Measurements from ENCODE around the gene FAM169A. TPM values are rescaled to one million over a fixed set of nuclear protein-coding genes. Genes with fewer than 3 reads are reported as not detected.

Gene FAM169A
- total and polyA plus RNA-seq, 2 experiments from 2014 or later = 16.9 to 97.7 TPM

DNA sequence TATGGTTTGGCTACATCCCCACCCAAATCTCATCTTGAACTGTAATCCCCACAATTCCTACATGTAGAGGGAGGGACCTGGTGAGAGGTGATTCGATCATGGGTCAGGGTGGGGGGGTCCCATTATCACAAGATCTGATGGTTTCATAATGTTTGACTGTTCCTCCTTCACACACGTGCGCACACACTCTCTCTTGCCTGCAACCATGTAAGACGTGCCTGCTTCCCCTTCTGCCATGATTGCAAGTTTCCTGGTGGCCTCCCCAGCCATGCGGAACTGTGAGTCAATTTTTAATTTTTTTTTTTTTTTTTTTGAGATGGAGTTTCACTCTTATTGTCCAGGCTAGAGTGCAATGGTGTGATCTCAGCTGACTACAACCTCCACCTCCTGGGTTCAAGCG is 27.0 kb downstream of the FAM169A start:
- peaks cover 38% of the 10 kb centered on the region for H3K4me1 ChIP-seq (ENCODE audit: insufficient read depth)
- no peak overlapping the region for H3K4me3 ChIP-seq
- H3K27me3 Mint-ChIP-seq (ENCODE audit: insufficient read depth, low read depth, poor library complexity) = peaks cover 5% of the 10 kb centered on the region
- no peak overlapping the region for H3K4me3 Mint-ChIP-seq
- peaks cover 35% of the 10 kb centered on the region; the same call in 1 of the 2 replicates for H3K36me3 ChIP-seq (ENCODE audit: insufficient read depth)
- H2AFZ ChIP-seq = no peak overlapping the region
- H3K27ac ChIP-seq (ENCODE audit: low read depth) = 0 out of 2 replicates have a peak overlapping the region, but pooled peaks have one; percentile 27
- H3K27me3 ChIP-seq (ENCODE audit: insufficient read depth) = no peaks in the 10 kb centered on the region
- no peaks in the 10 kb centered on the region; the same call in 1 of the 2 replicates for H3F3A ChIP-seq (replicated peaks; ENCODE audit: low read depth)
- peaks cover 95% of the 10 kb centered on the region for H3K79me2 ChIP-seq (replicated peaks; ENCODE audit: insufficient read depth)
- H4K20me1 ChIP-seq (replicated peaks; ENCODE audit: insufficient read depth) = peaks cover 27% of the 10 kb centered on the region
- no peak for TF ChIP-seq POLR2AphosphoS5 (IDR thresholded peaks at IDR 0.05; ENCODE audit: low read depth)
- no peak for TF ChIP-seq CREB1 (CRISPR knock-in tag; IDR thresholded peaks at IDR 0.05; ENCODE audit: low read depth)
- TF ChIP-seq JUNB (IDR thresholded peaks at IDR 0.05; ENCODE audit: unreplicated experiment) = no peak
- TF ChIP-seq, protein P1, sequence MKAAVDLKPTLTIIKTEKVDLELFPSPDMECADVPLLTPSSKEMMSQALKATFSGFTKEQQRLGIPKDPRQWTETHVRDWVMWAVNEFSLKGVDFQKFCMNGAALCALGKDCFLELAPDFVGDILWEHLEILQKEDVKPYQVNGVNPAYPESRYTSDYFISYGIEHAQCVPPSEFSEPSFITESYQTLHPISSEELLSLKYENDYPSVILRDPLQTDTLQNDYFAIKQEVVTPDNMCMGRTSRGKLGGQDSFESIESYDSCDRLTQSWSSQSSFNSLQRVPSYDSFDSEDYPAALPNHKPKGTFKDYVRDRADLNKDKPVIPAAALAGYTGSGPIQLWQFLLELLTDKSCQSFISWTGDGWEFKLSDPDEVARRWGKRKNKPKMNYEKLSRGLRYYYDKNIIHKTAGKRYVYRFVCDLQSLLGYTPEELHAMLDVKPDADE (IDR thresholded peaks at IDR 0.05) = no peak
- TF ChIP-seq EZH2 (IDR thresholded peaks at IDR 0.05; ENCODE audit: low read depth, unreplicated experiment) = no peak
- TF ChIP-seq ZNF331 (CRISPR knock-in tag; IDR thresholded peaks at IDR 0.05; ENCODE audit: low read depth) = no peak
- TF ChIP-seq NANOG (IDR thresholded peaks at IDR 0.05; ENCODE audit: borderline replicate concordance) = no peak
- TF ChIP-seq EZH2phosphoT487 (IDR thresholded peaks at IDR 0.05; ENCODE audit: unreplicated experiment) = no peak
- TF ChIP-seq, protein P2, sequence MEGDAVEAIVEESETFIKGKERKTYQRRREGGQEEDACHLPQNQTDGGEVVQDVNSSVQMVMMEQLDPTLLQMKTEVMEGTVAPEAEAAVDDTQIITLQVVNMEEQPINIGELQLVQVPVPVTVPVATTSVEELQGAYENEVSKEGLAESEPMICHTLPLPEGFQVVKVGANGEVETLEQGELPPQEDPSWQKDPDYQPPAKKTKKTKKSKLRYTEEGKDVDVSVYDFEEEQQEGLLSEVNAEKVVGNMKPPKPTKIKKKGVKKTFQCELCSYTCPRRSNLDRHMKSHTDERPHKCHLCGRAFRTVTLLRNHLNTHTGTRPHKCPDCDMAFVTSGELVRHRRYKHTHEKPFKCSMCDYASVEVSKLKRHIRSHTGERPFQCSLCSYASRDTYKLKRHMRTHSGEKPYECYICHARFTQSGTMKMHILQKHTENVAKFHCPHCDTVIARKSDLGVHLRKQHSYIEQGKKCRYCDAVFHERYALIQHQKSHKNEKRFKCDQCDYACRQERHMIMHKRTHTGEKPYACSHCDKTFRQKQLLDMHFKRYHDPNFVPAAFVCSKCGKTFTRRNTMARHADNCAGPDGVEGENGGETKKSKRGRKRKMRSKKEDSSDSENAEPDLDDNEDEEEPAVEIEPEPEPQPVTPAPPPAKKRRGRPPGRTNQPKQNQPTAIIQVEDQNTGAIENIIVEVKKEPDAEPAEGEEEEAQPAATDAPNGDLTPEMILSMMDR (conservative IDR thresholded peaks at IDR 0.05; ENCODE audit: low read depth in 2 of 2) = no peak
- TF ChIP-seq, protein P3, sequence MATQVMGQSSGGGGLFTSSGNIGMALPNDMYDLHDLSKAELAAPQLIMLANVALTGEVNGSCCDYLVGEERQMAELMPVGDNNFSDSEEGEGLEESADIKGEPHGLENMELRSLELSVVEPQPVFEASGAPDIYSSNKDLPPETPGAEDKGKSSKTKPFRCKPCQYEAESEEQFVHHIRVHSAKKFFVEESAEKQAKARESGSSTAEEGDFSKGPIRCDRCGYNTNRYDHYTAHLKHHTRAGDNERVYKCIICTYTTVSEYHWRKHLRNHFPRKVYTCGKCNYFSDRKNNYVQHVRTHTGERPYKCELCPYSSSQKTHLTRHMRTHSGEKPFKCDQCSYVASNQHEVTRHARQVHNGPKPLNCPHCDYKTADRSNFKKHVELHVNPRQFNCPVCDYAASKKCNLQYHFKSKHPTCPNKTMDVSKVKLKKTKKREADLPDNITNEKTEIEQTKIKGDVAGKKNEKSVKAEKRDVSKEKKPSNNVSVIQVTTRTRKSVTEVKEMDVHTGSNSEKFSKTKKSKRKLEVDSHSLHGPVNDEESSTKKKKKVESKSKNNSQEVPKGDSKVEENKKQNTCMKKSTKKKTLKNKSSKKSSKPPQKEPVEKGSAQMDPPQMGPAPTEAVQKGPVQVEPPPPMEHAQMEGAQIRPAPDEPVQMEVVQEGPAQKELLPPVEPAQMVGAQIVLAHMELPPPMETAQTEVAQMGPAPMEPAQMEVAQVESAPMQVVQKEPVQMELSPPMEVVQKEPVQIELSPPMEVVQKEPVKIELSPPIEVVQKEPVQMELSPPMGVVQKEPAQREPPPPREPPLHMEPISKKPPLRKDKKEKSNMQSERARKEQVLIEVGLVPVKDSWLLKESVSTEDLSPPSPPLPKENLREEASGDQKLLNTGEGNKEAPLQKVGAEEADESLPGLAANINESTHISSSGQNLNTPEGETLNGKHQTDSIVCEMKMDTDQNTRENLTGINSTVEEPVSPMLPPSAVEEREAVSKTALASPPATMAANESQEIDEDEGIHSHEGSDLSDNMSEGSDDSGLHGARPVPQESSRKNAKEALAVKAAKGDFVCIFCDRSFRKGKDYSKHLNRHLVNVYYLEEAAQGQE (IDR thresholded peaks at IDR 0.05; ENCODE audit: unreplicated experiment) = no peak
- TF ChIP-seq, protein P4, sequence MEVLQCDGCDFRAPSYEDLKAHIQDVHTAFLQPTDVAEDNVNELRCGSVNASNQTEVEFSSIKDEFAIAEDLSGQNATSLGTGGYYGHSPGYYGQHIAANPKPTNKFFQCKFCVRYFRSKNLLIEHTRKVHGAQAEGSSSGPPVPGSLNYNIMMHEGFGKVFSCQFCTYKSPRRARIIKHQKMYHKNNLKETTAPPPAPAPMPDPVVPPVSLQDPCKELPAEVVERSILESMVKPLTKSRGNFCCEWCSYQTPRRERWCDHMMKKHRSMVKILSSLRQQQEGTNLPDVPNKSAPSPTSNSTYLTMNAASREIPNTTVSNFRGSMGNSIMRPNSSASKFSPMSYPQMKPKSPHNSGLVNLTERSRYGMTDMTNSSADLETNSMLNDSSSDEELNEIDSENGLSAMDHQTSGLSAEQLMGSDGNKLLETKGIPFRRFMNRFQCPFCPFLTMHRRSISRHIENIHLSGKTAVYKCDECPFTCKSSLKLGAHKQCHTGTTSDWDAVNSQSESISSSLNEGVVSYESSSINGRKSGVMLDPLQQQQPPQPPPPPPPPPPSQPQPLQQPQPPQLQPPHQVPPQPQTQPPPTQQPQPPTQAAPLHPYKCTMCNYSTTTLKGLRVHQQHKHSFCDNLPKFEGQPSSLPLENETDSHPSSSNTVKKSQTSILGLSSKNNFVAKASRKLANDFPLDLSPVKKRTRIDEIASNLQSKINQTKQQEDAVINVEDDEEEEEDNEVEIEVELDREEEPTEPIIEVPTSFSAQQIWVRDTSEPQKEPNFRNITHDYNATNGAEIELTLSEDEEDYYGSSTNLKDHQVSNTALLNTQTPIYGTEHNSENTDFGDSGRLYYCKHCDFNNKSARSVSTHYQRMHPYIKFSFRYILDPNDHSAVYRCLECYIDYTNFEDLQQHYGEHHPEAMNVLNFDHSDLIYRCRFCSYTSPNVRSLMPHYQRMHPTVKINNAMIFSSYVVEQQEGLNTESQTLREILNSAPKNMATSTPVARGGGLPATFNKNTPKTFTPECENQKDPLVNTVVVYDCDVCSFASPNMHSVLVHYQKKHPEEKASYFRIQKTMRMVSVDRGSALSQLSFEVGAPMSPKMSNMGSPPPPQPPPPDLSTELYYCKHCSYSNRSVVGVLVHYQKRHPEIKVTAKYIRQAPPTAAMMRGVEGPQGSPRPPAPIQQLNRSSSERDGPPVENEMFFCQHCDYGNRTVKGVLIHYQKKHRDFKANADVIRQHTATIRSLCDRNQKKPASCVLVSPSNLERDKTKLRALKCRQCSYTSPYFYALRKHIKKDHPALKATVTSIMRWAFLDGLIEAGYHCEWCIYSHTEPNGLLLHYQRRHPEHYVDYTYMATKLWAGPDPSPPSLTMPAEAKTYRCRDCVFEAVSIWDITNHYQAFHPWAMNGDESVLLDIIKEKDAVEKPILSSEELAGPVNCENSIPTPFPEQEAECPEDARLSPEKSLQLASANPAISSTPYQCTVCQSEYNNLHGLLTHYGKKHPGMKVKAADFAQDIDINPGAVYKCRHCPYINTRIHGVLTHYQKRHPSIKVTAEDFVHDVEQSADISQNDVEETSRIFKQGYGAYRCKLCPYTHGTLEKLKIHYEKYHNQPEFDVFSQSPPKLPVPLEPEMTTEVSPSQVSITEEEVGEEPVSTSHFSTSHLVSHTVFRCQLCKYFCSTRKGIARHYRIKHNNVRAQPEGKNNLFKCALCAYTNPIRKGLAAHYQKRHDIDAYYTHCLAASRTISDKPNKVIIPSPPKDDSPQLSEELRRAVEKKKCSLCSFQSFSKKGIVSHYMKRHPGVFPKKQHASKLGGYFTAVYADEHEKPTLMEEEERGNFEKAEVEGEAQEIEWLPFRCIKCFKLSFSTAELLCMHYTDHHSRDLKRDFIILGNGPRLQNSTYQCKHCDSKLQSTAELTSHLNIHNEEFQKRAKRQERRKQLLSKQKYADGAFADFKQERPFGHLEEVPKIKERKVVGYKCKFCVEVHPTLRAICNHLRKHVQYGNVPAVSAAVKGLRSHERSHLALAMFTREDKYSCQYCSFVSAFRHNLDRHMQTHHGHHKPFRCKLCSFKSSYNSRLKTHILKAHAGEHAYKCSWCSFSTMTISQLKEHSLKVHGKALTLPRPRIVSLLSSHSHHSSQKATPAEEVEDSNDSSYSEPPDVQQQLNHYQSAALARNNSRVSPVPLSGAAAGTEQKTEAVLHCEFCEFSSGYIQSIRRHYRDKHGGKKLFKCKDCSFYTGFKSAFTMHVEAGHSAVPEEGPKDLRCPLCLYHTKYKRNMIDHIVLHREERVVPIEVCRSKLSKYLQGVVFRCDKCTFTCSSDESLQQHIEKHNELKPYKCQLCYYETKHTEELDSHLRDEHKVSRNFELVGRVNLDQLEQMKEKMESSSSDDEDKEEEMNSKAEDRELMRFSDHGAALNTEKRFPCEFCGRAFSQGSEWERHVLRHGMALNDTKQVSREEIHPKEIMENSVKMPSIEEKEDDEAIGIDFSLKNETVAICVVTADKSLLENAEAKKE (CRISPR knock-in tag; IDR thresholded peaks at IDR 0.05) = no peak
- no peak for TF ChIP-seq STAT1 (IDR thresholded peaks at IDR 0.05; ENCODE audit: unreplicated experiment)
- DNase-seq (ENCODE audit: low spot score) (no peak), ATAC-seq (no peak)
- H3K9me2 ChIP-seq (ENCODE audit: insufficient read depth) = no peaks in the 10 kb centered on the region
- peaks cover 49% of the 10 kb centered on the region for H3K4me1 Mint-ChIP-seq
- no peaks in the 10 kb centered on the region for H3K9me3 Mint-ChIP-seq
- H3K36me3 Mint-ChIP-seq (ENCODE audit: low read depth) = peaks cover 63% of the 10 kb centered on the region
- no peak overlapping the region for H3K4me2 ChIP-seq
- H3K27ac Mint-ChIP-seq = no peak overlapping the region

Data from GM23338 (cell line).